HUDEP-2 (cell line): ENCODE results near the gene MGAT4A.

Source experiments
- DNase-seq, 76 experiments: peaks; one replicate each; lab custom pipeline; 2025; ENCODE audit not compliant: unreplicated experiment in 76 of 76; lab: John Stamatoyannopoulos, UW

The MGAT4A gene

DNA sequence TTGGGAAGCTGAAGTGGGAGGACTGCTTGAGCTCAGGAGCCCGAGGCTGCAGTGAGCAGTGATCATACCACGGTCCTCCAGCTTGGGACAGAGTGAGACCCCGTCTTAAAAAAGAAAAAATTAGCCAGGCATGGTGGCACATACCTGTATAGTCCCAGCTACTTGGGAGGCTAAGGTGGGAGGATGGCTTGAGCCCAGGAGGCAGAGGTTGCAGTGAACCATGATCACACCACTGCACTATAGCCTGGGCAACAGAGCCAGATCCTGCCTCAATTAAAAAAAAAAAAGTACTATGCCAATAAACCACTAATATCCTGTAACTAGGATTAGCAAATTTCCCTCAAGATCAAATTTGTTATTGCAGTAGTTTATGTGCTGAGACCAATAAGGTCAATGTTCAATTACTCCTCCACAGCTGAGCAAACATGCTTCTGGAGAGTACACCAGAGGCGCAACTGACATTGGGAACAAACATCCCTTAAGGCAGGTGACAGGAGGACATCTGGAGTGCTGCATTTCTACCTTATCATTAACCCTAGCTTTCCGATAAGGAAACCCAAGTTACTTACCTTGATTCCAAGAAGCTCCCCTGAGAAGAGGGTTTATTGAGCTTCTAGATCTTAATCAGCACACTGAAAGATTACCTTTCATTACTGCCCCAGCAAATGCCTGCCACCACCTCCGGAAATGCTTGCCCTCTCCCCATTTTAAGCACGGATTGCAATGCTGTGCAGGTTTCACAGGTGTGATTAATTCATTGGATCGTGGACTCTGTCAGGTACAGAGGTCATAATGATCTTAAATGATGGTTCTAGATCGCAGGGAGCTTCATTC lies 26.2 kb downstream of the MGAT4A start:
- no peak for DNase-seq

DNA sequence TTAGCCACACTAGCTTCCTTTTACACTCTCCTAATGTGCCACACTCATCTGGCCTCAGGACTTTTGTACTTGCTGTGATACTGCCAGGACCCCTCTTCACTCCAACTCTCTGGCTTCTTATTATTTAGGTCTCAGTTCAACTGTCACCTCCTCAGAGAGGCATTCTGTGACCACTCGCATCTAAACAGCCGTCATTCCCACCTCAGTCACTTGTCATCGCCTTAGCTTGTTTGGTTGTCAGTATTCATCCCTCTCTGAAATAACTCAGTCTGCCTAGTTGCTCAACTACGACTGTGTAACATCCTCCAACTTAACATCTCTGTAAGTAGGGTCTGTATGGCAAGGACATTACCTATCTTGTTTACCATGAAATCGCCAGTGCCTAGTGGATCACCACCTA lies 27.2 kb downstream of the MGAT4A start:
- DNase-seq: no peak

DNA sequence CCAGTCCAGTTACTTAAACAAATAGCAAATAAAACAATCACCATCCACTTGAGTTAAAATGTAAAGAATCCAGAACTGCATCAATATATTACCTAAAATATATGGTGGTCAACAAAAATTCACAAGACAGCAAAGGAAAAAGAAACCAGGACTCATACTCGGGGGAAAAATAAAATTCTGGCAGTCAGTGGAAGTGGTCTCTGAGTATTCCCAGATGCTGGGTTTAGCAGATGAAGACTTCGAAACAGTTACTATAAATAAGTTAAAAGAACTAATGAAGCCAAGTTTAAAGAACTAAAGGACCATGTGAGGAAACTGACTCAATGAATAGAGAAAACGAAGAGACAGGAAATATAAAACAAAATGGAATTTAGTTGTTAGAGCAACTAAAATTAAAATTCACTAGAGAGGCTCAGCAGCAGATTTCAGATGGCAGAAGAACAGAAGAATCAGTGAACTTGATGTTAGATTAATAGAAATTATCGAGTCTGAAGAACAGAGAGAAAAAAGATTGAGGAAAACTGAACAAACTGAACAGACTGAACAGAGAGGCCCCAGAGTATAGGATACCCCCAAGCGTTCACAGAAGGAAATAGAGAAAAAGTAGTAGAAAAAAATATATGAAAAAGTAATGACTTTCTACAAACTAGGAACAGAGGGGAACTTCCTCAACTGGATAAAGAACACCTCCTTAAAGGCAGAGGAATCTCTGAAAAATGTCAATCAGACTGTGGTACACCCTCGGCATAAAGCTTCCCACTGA lies 27.9 kb downstream of the MGAT4A start:
- DNase-seq: no peak

DNA sequence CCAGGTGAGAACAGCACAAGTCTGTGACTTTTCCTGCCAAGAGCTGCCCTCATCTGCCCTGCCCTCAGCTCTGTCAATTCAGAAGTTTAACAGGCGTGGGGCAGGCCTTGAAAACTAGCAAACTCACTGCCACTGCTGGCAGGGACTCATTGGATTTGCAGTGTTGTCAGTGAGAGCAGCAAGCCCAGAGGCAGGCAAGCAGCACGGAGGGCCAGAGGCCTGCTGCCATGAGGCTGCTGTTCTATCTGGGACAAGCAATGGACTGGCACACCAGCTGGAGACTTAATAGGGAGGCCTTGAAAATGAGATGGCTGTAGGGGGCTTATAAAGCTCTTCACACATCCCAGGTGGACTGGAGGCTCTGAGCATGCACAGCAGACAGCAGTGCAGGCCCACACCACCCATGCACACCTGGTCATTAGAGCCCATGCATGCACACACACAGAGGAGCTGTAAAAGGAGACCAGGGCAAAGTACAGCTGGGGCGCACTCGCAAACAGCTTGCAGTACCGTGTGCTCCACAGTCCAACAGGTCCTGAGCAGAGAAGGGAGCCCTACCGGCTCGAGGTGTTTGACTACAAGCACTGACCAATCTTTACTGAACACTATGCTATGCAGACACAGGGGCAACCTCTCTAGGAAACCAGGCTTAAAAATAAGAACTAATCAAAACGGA lies 28.7 kb downstream of the MGAT4A start:
- peak in 1 of 76 experiments; percentile 5 for DNase-seq

DNA sequence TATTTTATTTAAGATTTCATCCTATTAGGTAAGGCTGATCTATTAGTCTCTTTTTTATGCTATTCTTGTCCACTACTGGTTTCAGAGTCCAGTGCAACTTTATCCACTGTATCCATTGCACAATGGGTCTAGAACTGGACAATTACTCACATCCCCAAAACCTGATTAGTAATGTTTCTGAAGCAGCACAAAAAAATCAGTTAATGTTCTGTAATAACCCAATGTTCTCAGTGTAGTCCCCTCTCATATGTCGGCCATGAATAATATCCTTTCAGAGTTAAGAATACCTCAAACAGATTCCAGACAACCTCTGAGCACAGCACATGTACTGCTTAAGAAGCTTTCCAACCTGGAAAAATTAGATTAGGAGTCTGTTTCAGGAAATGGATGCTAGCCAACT lies 29.7 kb downstream of the MGAT4A start:
- DNase-seq: no peak

DNA sequence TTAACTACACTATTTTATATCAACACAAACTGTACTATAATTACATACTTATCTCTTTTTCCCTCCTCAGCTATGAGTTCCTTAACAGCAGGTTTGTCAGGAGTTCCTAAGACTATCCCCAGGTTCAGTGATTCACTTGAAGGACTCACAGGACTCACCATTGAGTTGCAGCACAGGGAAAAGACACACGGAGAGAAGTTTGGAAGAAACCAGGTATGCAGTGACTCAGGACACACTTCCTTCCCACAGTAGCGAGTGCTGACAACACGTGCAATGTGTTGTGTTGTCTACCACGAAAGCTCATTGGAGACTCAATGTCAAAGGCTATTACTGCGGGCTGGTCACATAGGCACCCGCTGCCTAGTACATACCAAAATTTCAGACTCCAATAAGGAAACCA lies 32.0 kb downstream of the MGAT4A start:
- no peak for DNase-seq

DNA sequence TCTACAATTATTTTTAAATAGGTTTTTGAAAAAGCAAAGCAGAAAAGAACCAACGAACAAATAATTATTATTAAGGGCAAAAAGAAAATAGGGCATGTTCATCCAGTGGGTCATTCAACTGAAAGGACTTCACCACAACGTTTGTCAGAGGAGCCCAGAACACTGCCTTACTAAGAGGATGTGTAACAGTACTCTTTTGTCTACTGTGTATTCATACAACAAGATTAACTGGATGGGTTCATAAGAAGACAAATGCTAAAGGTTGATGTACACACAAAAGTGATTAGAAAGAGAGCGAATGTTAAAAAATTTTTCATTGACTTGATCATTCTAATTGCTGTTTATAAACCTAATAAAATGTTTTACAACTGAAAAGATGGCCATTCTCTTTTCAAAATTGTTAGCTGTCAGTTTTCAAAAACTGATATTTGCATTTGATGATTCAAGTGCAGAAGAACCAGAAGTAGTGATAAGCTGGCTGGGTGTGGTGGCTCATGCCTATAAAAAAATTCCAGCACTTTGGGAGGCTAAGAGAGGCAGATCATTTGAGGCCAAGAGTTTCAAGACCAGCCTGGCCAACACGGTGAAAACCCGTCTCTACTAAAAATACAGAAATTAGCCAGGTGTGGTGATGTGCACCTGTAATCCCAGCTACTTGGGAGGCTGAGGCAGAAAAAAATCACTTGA lies 33.1 kb downstream of the MGAT4A start:
- DNase-seq: no peak

DNA sequence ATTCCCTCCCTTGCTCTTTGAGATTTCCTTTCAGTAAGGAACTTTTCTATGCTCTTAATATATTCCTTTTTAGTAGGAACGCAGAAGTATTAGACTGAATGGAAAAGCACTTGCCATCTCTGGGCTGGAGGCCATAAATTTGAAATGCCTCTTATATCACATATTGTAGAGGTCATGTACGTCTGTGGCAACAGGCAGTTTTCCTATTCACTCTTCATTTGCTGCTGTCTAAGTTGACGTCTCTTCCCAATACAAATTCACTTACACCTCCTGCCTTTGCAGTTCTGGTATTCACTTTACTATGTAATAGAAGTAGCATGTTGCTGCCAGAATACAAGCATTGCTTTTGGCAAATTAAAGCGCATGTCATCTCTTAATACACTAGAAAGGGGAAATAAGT lies 34.7 kb downstream of the MGAT4A start:
- DNase-seq: no peak

DNA sequence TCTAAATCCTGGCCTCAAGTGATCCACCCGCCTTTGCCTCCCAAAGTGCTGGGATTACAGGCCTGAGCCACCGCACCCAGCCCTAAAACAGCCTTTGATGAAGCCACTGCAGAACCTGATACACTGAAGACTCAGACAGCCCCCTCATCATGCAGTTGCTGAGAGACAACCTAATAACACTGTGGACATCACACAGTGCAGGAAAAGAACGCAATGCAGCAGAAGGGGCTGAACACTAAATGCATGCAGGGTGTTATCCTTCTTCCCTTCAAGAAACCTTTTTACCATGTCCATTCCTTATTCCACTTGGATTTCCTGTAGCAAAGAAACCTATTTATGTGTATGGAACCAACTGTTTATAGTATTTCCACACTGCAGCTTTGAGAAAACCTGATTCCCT lies 35.7 kb downstream of the MGAT4A start:
- DNase-seq: no peak

DNA sequence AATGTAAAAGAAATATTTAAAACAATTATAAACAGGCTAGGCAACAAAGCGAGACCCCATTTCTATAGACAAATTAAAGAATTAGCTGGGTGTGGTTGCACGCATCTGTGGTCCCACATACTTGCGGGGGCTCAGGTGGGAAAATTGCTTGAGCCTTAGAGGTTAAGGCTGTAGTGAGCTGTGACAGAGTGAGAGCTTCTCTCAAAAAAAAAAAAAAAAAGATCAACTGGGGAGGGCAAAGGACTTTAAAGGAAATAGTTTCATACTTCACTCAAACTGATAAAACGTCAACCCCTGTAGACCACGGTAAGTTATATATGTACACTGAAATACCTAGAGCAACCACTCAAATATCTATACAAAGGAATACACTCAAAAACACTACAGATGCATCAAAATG lies 37.5 kb downstream of the MGAT4A start:
- no peak for DNase-seq

DNA sequence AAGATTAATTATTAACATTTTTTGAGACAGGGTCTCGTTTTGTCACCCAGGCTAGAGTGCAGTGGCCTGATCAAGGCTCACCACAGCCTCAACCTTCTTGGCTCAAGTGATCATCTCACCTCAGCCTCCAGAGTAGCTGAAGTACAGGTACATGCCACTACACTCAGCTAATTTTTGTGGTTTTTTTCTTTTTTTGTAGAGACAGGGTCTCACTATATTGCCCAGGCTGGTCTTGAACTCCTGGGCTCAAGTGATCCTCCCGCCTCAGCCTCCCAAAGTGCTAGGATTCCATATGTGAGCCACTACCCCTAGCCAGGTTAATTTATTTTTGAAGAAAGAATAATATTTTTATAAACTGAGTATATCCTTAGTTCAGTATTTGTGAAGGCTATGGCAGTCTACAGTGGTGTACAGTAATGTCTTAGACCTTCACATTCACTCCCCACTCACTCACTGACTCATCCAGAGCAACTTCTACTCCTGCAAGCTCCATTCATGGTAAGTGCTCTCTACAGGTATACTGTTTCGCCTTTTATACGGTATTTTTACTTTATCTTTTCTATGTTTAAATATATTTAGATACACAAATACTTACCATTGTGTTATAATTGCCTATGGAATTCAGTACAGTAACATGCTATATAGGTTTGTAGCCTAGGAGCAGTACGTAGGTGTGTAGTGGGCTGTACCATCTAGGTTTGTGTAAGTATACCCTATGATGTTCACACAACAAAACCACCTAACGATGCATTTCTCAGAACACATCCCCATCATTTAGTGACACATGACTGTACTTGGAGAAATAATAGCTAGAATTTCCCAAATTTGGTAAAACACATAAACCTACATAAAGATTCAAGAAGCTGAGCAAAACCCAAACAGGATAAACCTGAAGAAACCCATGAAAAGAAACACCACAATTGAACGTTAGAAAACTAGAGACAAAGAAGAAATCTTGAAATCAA lies 38.6 kb downstream of the MGAT4A start:
- DNase-seq: no peak

DNA sequence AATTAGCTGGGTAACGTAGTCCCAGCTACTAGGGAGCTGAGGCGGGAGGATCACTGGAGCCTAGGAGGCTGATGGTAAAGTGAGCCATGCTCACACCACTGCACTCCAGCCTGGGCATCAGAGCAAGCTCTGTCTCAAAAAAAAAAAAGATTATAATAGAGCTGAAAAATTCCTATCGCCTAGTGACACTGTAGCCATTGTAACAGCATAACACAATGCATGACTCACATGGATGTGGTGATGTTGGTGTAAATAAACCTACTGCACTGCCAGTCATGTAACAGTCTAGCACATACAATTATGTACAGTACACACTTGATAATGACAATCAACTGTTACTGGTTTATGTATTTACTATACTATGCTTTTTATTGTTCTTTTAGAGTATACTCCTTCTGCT lies 39.6 kb downstream of the MGAT4A start:
- no peak for DNase-seq

DNA sequence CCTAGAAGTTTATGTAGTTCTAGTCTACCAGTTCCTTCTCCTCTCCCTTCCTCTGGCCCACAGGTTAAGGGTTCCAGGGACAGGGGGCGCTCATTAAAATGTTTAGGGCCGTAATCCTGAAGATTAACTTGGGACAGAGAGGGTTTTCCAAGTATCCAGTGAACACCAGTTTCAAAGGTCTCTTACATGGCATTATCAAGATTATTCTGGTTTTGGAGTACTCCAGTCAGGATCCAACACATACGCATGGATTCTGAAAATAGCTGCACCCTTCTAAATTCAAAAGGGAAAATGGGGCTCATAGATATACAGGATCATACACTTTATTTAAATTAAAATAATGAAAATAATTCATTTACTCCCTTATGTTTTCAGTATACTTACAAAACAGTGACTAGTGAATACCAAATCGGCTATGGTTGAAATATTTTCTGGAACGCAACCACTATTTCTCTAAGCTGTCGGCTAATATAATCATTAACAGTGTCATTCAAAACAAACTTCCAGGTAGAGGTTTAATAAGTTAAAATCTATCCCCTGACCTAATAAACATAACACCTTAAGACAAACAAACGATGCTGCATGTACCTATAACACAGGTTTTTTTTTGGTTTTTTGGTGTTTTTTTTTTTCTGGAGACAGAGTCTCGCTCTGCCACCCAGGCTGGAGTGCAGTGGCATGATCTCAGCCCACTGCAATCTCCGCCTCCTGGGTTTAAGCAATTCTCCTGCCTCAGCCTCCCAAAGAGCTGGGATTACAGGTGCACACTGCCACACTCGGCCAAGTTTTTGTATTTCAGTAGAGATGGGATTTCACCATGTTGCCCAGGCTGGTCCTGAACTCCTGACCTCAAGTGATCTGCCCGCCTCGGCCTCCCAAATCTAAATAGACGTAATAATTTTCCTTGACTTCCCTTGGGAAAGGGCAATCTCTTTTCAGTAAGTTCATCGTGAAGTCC lies 44.7 kb downstream of the MGAT4A start:
- DNase-seq: no peak

DNA sequence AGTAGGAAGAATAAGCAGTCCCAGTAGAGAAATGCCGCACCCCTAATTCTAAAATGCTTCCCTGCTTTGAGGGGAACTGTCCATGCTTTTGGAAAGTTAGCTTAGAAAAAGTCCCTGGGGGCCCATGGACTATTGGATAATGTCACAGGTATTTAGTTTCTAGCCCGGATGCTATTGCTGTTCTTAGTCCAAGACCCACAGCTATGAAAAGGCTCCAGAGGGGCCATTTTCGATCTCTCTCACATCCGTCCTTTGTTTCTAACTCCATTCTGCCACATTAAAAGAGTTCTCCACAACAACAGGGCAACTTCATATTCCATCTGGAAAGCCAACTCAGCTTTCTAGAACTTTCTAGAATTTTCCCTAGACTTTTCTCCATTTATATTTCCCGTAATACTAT lies 47.2 kb downstream of the MGAT4A start:
- DNase-seq: no peak

DNA sequence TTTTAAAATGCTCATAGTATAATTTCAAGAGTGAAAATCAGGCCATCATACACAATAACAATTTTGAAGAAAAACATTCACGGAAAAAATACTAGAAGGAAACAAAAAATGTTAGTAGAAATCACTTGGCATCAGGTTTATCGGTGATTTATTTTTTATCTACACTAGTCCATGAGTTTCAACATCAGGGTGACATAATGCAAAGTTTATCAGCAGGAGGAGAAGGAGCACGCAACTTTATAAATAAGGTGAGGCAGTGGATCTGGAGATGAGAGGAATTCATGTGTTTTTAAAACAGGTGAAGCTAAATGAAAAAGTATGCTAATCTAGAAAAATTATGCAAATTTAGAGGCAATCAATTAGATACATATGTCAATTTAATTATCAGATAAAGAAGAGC lies 54.2 kb downstream of the MGAT4A start:
- DNase-seq: no peak

DNA sequence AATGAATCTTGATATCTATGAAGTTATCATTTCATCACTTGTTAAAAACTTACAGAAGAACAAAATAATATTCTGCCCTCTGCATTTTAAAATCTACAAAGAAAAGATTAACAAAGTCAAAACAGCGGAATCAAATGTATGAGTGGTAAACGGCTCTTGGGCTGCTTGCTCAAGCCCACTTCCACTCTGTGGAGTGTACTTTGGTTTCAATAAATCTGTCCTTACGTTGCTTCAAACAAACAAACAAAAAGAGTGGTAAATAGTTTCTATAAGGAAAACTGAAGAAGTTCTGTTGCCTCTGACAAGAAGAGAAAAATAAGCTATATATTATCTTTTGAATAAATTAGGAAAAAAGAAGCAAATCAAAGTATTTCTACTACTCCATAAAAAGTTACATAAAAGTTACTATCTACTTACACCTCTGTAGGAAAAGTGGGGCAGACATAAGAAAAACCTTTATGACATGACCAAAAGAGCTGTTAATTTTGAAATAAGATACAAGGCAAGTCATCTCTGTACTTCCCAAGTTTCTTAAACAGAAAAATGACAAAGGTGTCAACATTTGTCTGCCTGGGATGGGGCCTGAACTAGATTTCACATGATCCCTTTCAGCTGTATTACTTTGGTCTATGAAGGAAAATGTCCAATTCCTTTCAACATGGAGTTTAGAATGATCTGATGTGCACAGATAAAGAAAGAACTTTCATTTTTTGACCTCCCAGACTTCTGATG lies 56.5 kb downstream of the MGAT4A start:
- DNase-seq: no peak

DNA sequence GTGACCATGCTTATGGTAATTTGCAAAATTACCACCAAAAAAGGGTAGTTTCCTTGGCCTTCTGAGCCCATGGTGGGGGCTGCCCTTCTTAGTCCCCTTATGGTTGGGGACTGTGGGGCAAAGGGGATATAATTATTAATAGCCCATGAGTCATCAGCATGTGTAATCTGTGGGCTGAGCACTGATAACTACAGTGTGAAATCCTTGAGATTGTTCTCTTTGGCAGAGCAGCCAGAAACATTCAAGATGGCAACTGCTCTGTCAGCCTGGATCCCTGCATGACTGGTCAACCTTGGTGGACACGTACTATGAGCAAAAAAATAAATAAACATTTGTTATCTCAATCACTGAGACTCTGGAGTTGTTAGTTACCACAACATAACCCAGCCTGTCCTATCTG lies 61.3 kb downstream of the MGAT4A start:
- no peak for DNase-seq

DNA sequence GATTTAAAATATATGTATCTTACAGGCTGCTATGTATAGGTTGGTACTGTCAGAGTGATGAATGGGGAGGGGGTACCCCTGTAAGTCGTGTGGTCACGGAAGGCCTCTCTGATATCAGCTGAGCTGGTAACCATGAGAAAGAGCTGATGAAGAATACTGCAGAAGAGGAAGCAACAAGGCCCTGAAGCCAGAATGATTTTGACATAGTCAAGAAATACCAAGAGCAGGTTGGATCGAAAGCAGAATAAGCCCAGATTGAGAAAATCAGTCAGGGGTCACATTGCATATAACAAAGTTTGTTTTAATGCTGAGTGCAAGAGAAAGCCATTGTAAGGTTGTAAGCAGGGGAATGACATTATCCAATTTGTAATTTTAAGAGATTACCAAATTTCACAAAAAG lies 65.3 kb downstream of the MGAT4A start:
- DNase-seq: no peak
